H1 (cell line): ENCODE measurements around the gene GNAI1. TPM values are rescaled to one million over a fixed set of nuclear protein-coding genes. Genes with fewer than 3 reads are reported as not detected.

Source experiments
- CTCF ChIA-PET: fragments of 300-600 bp; sonication (Branson Sonifier 250); formaldehyde crosslinking; loops from one replicate; lab custom pipeline; 2021; ENCODE audit not compliant: partially characterized antibody; lab: Charles Lee
- POLR2A ChIA-PET: fragments of 300-600 bp; sonication (Branson Sonifier 250); formaldehyde crosslinking; loops from one replicate; lab custom pipeline; 2021; ENCODE audit warnings: inconsistent platforms; ENCODE audit not compliant: partially characterized antibody; lab: Charles Lee
- DNase-seq, 2 experiments: peaks; one replicate each; pipeline versions ENCODE4 v3.0.0 to v3.0.0-alpha.2; 2010 to 2022; ENCODE audit warnings: low spot score in 2 of 2, low read depth in 1 of 2, mixed read lengths in 1 of 2
- FAIRE-seq: peaks from 2 replicates; lab custom pipeline; 2011; peaks lifted over from hg19 to GRCh38; lab: Jason Lieb, UNC
- H2AFZ ChIP-seq: 2 replicates; pipeline ENCODE4 v1.8.1; 2012; ENCODE audit warnings: low read length, inconsistent platforms
- H2AK5ac ChIP-seq: 2 replicates; pipeline ENCODE4 v1.6.1; 2013; ENCODE audit warnings: low read depth, low read length
- H2BK120ac ChIP-seq: replicated peaks from 2 replicates; pipeline ENCODE3; 2013; ENCODE audit warnings: low read depth, low read length, inconsistent platforms
- H2BK12ac ChIP-seq: 2 replicates; pipeline ENCODE4 v1.6.1; 2013; ENCODE audit warnings: low read depth, low read length
- H2BK15ac ChIP-seq: 2 replicates; pipeline ENCODE4 v1.6.1; 2013; ENCODE audit warnings: low read length
- H2BK20ac ChIP-seq: 2 replicates; pipeline ENCODE4 v1.6.1; 2013; ENCODE audit warnings: low read length
- H2BK5ac ChIP-seq: 2 replicates; pipeline ENCODE4 v1.6.1; 2013; ENCODE audit warnings: low read depth, low read length
- H3K14ac ChIP-seq: 2 replicates; pipeline ENCODE4 v1.6.1; 2013; ENCODE audit warnings: inconsistent platforms; ENCODE audit not compliant: insufficient read length
- H3K18ac ChIP-seq: 2 replicates; pipeline ENCODE4 v1.6.1; 2013; ENCODE audit warnings: low read length; ENCODE audit errors: extremely low read depth
- H3K23ac ChIP-seq: 2 replicates; pipeline ENCODE4 v1.6.1; 2013; ENCODE audit warnings: inconsistent platforms; ENCODE audit not compliant: insufficient read length
- H3K23me2 ChIP-seq: 2 replicates; pipeline ENCODE4 v1.6.1; 2013; ENCODE audit warnings: low read depth, low read length
- H3K27ac ChIP-seq: 2 replicates; pipeline ENCODE4 v1.6.1; 2011; ENCODE audit warnings: low read depth, low read length, inconsistent platforms
- H3K27me3 ChIP-seq, 4 experiments: replicated peaks in 1 of 4; 1 replicate in 1 of 4; 2 replicates in 3 of 4; pipeline versions ENCODE4 v1.6.1 to v1.8.1; 2011 to 2013; ENCODE audit warnings: low read length in 3 of 4, mild to moderate bottlenecking in 3 of 4, inconsistent platforms in 2 of 4, mixed read lengths in 2 of 4, moderate library complexity in 1 of 4; ENCODE audit not compliant: control insufficient read depth in 3 of 4, insufficient read depth in 3 of 4; ENCODE audit errors: extremely low read depth in 1 of 4
- H3K36me3 ChIP-seq, 4 experiments: 2 replicates each; pipeline versions ENCODE4 v1.6.1 to v1.8.1; 2011 to 2013; ENCODE audit warnings: mild to moderate bottlenecking in 4 of 4, low read length in 3 of 4, moderate library complexity in 2 of 4, control low read depth in 1 of 4, inconsistent platforms in 1 of 4; ENCODE audit not compliant: insufficient read depth in 4 of 4, control insufficient read depth in 2 of 4
- H3K4ac ChIP-seq: replicated peaks from 2 replicates; pipeline ENCODE3; 2013; ENCODE audit warnings: low read length, low read depth, mixed read lengths, inconsistent platforms; ENCODE audit not compliant: insufficient read length
- H3K4me1 ChIP-seq, 4 experiments: replicated peaks in 1 of 4; 1 replicate in 1 of 4; 2 replicates in 3 of 4; pipeline versions ENCODE4 v1.6.1 to v1.8.1; 2011 to 2013; ENCODE audit warnings: low read length in 3 of 4, inconsistent platforms in 2 of 4, mixed read lengths in 1 of 4; ENCODE audit not compliant: insufficient read depth in 4 of 4, control insufficient read depth in 3 of 4
- H3K4me2 ChIP-seq, 2 experiments: 2 replicates each; pipeline versions ENCODE4 v1.6.1 to v1.8.1; 2011 to 2013; ENCODE audit warnings: low read depth in 2 of 2, low read length in 2 of 2, control low read depth in 1 of 2, inconsistent platforms in 1 of 2, mild to moderate bottlenecking in 1 of 2; ENCODE audit not compliant: insufficient read depth in 1 of 2
- H3K4me3 ChIP-seq, 4 experiments: fragments of 200-600, 300-600 bp in 1 of 4; sonication (generic), shearing (Covaris generic), sonication (Bioruptor Twin) in 1 of 4; 2 replicates each; pipeline versions ENCODE4 v1.5.1 to v1.8.1; 2011 to 2016; ENCODE audit warnings: low read length in 4 of 4, low read depth in 3 of 4, control low read depth in 2 of 4, inconsistent platforms in 2 of 4, mild to moderate bottlenecking in 2 of 4, mixed read lengths in 1 of 4, moderate library complexity in 1 of 4; ENCODE audit not compliant: insufficient read depth in 2 of 4; ENCODE audit errors: extremely low read depth in 1 of 4
- H3K56ac ChIP-seq: replicated peaks from 2 replicates; pipeline ENCODE3; 2013; ENCODE audit warnings: low read depth, mild to moderate bottlenecking, mixed read lengths, low read length, inconsistent platforms; ENCODE audit not compliant: insufficient read length
- H3K79me1 ChIP-seq: 2 replicates; pipeline ENCODE4 v1.6.1; 2013; ENCODE audit warnings: low read depth, low read length, control low read depth
- H3K79me2 ChIP-seq, 2 experiments: 2 replicates each; pipeline versions ENCODE4 v1.6.1 to v1.8.1; 2012 to 2013; ENCODE audit warnings: low read length in 2 of 2, mild to moderate bottlenecking in 2 of 2, inconsistent platforms in 1 of 2; ENCODE audit not compliant: insufficient read depth in 2 of 2, control insufficient read depth in 1 of 2
- H3K9ac ChIP-seq, 4 experiments: replicated peaks in 1 of 4; 1 replicate in 1 of 4; 2 replicates in 3 of 4; pipeline versions ENCODE4 v1.6.1 to v1.8.1; 2011 to 2013; ENCODE audit warnings: low read depth in 3 of 4, low read length in 3 of 4, control low read depth in 2 of 4, mild to moderate bottlenecking in 2 of 4, moderate library complexity in 2 of 4, inconsistent platforms in 1 of 4; ENCODE audit errors: extremely low read depth in 1 of 4
- H3K9me3 ChIP-seq, 2 experiments: 2 replicates each; pipeline versions ENCODE4 v1.6.1 to v1.8.1; 2012 to 2013; ENCODE audit warnings: mild to moderate bottlenecking in 2 of 2, moderate library complexity in 2 of 2, control low read depth in 1 of 2, inconsistent platforms in 1 of 2, low read depth in 1 of 2, low read length in 1 of 2, mixed read lengths in 1 of 2; ENCODE audit not compliant: insufficient read depth in 2 of 2
- H4K20me1 ChIP-seq, 2 experiments: replicated peaks in 1 of 2; 2 replicates each; pipeline versions ENCODE3 to v1.8.1; 2011 to 2013; ENCODE audit warnings: inconsistent platforms in 2 of 2, low read length in 2 of 2, mild to moderate bottlenecking in 1 of 2; ENCODE audit not compliant: insufficient read depth in 2 of 2, control insufficient read depth in 1 of 2
- H4K5ac ChIP-seq: 2 replicates; pipeline ENCODE4 v1.6.1; 2013; ENCODE audit warnings: low read length, low read depth, mixed read lengths, inconsistent platforms; ENCODE audit not compliant: insufficient read length
- H4K8ac ChIP-seq: 2 replicates; pipeline ENCODE4 v1.8.0; 2013; ENCODE audit warnings: mild to moderate bottlenecking, moderate library complexity, low read length, inconsistent platforms; ENCODE audit not compliant: insufficient read depth; ENCODE audit errors: extremely low read depth
- H4K91ac ChIP-seq: replicated peaks from 2 replicates; pipeline ENCODE3; 2013; ENCODE audit warnings: low read length, mixed read lengths, inconsistent platforms; ENCODE audit not compliant: insufficient read length
- BACH1 ChIP-seq: IDR thresholded peaks from 2 replicates; pipeline ENCODE4 v1.6.1; 2012; ENCODE audit warnings: low read length, improper control_type of control experiment
- BCL11A ChIP-seq, 2 experiments: IDR thresholded peaks; one replicate each; pipeline ENCODE4 v1.6.1; 2011; ENCODE audit warnings: low read depth in 2 of 2, low read length in 2 of 2, mild to moderate bottlenecking in 2 of 2
- CBX8 ChIP-seq: fragments of 300-800, 300-1000 bp; sonication (generic); IDR thresholded peaks from 2 replicates; pipeline ENCODE4 v1.7.1; 2016; ENCODE audit warnings: low read depth, low read length, borderline replicate concordance
- EZH2 ChIP-seq: fragments of 200-600 bp; sonication (generic); IDR thresholded peaks from 2 replicates; pipeline ENCODE4 v1.7.1; 2012; ENCODE audit warnings: low read depth, mild to moderate bottlenecking, moderate library complexity, low read length, inconsistent platforms; ENCODE audit not compliant: severe bottlenecking
- JUN ChIP-seq: IDR thresholded peaks from 2 replicates; pipeline ENCODE4 v1.6.1; 2011; ENCODE audit warnings: low read depth, mild to moderate bottlenecking, improper control_type of control experiment, low read length
- JUND ChIP-seq: IDR thresholded peaks from 2 replicates; pipeline ENCODE4 v1.6.1; 2011; ENCODE audit warnings: mild to moderate bottlenecking, improper control_type of control experiment, low read length
- KDM1A ChIP-seq: fragments of 200-600, 300-600 bp; sonication (generic); IDR thresholded peaks from 2 replicates; pipeline ENCODE4 v1.7.1; 2016; ENCODE audit warnings: mild to moderate bottlenecking, low read length, borderline replicate concordance
- KDM5A ChIP-seq: fragments of 200-600 bp; IDR thresholded peaks from 2 replicates; pipeline ENCODE4 v1.7.1; 2012; ENCODE audit warnings: mild to moderate bottlenecking, low read length, inconsistent platforms, mixed read lengths
- POU5F1 ChIP-seq: IDR thresholded peaks from 2 replicates; pipeline ENCODE4 v1.6.1; 2011; ENCODE audit warnings: low read depth, mild to moderate bottlenecking, low read length, moderate library complexity
- SIX5 ChIP-seq: IDR thresholded peaks from 2 replicates; pipeline ENCODE4 v1.6.1; 2011; ENCODE audit warnings: mild to moderate bottlenecking, low read depth, low read length
- SRF ChIP-seq: IDR thresholded peaks from 2 replicates; pipeline ENCODE4 v1.6.1; 2011; ENCODE audit warnings: mild to moderate bottlenecking, low read depth, low read length, moderate library complexity
- TBP ChIP-seq: IDR thresholded peaks from 2 replicates; pipeline ENCODE4 v1.6.1; 2011; ENCODE audit warnings: low read depth, low read length, improper control_type of control experiment
- ZNF274 ChIP-seq: IDR thresholded peaks from 2 replicates; pipeline ENCODE4 v1.7.0; 2012; ENCODE audit warnings: low read length, borderline replicate concordance; ENCODE audit errors: extremely low read depth
- WGBS, 2 experiments: shearing (Covaris generic) in 1 of 2; methylation state at CpG; one replicate each; pipeline versions ENCODE4 v1.1.6 to v1.1.7; 2013 to 2015; ENCODE audit warnings: low lambda C conversion rate in 2 of 2, mixed read lengths in 2 of 2, inconsistent platforms in 1 of 2, low coverage in 1 of 2, missing lambda C conversion rate in 1 of 2; ENCODE audit not compliant: insufficient replicate concordance in 2 of 2, insufficient coverage in 1 of 2, insufficient read length in 1 of 2; ENCODE audit errors: extremely low coverage in 1 of 2, missing lambda C conversion rate in 1 of 2; 5-methylcytosine and 5-hydroxymethylcytosine counted together
- polyA plus RNA-seq, 7 experiments: library from polyadenylated mRNA; depleted of rRNA in 3 of 7; stranded (reverse) in 5 of 7; unstranded in 2 of 7; fragments of >200 nt in 5 of 7; fragments of 200-250 nt in 2 of 7; gene quantifications; 1 replicate in 5 of 7; 2 replicates in 1 of 7; 4 replicates in 1 of 7; pipeline versions ENCODE4 v1.2.1 to v1.2.3, GENCODE V29; 2011 to 2013; ENCODE audit warnings: missing spikeins in 2 of 7, mixed read lengths in 2 of 7
- total RNA-seq: library from RNA; stranded (reverse); fragmentation: NEBNext Ultra II Directional; extraction: Animal tissue kit (Norgen Biotek cat#: 25700); gene quantifications from 2 replicates; pipeline ENCODE4 v1.2.1, GENCODE V29; 2021

The GNAI1 gene
- total and polyA plus RNA-seq, 2 of the 8 experiments (the other 6 are each of a cell fraction or from before 2014, with no cell fraction given) = 8.0 to 29.5 TPM

- TF ChIP-seq SIX5 (no peak), CBX8 (no peak), ZNF274 (no peak), EZH2 (no peak), POU5F1 (no peak), TBP (no peak), KDM1A (no peak), BCL11A (IDR thresholded peaks at IDR 0.05; ENCODE audit: low read depth in 2 of 2, low read length in 2 of 2) (no peak), BACH1 (no peak), JUND (no peak), JUN (no peak), SRF (no peak), KDM5A (no peak)
- 87% methylated on average over 4 of the region's 4 CpGs; no CpG with 5 or more reads in 1 of the 2 experiments for WGBS, 2 experiments
These were observed 20.5 kb upstream of the GNAI1 start for GRCh38 chr7:80114159-80114558.

More at GRCh38 chr7:80114159-80114558, 20.5 kb upstream of the GNAI1 start:
- Histone ChIP-seq H2AFZ (no peak overlapping the region), H3K9me3 (no peaks in the 10 kb centered on the region), H3K4ac (no peak overlapping the region), H3K4me3 (no peak overlapping the region), H4K20me1 (no peaks in the 10 kb centered on the region), H4K5ac (no peak overlapping the region), H2BK12ac (no peak overlapping the region), H2BK5ac (no peak overlapping the region), H4K8ac (no peak overlapping the region), H3K56ac (no peak overlapping the region), H4K91ac (no peak overlapping the region), H3K27ac (no peak overlapping the region), H2AK5ac (no peak overlapping the region), H3K9ac (no peak overlapping the region; a peak in 1 of 7 replicates), H3K79me2 (no peaks in the 10 kb centered on the region), H2BK15ac (no peak overlapping the region), H3K23ac (no peak overlapping the region), H2BK120ac (no peak overlapping the region), H3K23me2 (no peaks in the 10 kb centered on the region), H3K4me2 (no peak overlapping the region), H3K14ac (no peak overlapping the region), H3K18ac (no peak overlapping the region), H3K4me1 (peaks cover 0 to 3% (median 0%) of the 10 kb centered on the region in 4 experiments; a peak in 1 of 7 replicates), H3K27me3 (no peaks in the 10 kb centered on the region), H3K79me1 (no peaks in the 10 kb centered on the region), H2BK20ac (no peak overlapping the region), H3K36me3 (no peaks in the 10 kb centered on the region)
- DNase-seq (no peak), FAIRE-seq (no peak)
- ChIA-PET POLR2A (no interaction called here), CTCF (interaction anchor here (1.1 to 2.8 kb wide), 4 partner anchors 10 to 112 kb away, joined by 3 to 13 read pairs (median 8); no protein-coding TSS in a partner anchor)
